Immature natural killer cell (primary cell): Measurements from ENCODE around the gene GHR. TPM values are rescaled to one million over a fixed set of nuclear protein-coding genes. Genes with fewer than 3 reads are reported as not detected.
"Not testable (repeated sequence)": the region's sequence is repeated elsewhere in the genome, so short reads cannot be mapped to it uniquely, and the experiment has no call there.

ENCODE experiments used
- DNase-seq, 3 donors: peaks; one replicate each; pipeline ENCODE4 v3.0.0; 2022; ENCODE audit warnings: mixed read lengths in 1 of 3
- H3K27ac Mint-ChIP-seq, 6 donors: one replicate each; pipeline ENCODE4 v1.8.0; 2020; ENCODE audit warnings: mixed read lengths in 6 of 6, mild to moderate bottlenecking in 5 of 6, inconsistent platforms in 4 of 6, moderate library complexity in 3 of 6
- H3K27me3 Mint-ChIP-seq, 3 donors: one replicate each; pipeline ENCODE4 v1.8.0; 2020 to 2021; ENCODE audit warnings: low read depth in 3 of 3, mild to moderate bottlenecking in 3 of 3, mixed read lengths in 3 of 3, moderate library complexity in 3 of 3, inconsistent platforms in 1 of 3
- H3K36me3 Mint-ChIP-seq, 3 donors: one replicate each; pipeline ENCODE4 v1.8.0; 2020; ENCODE audit warnings: mixed read lengths in 3 of 3, inconsistent platforms in 2 of 3, mild to moderate bottlenecking in 2 of 3
- H3K4me1 Mint-ChIP-seq, 2 donors: one replicate each; pipeline ENCODE4 v1.8.0; 2020; ENCODE audit warnings: inconsistent platforms in 2 of 2, mild to moderate bottlenecking in 2 of 2, mixed read lengths in 2 of 2, moderate library complexity in 1 of 2
- H3K4me3 Mint-ChIP-seq, 5 donors: one replicate each; pipeline ENCODE4 v1.8.0; 2020; ENCODE audit warnings: mild to moderate bottlenecking in 5 of 5, mixed read lengths in 5 of 5, inconsistent platforms in 3 of 5, moderate library complexity in 3 of 5
- H3K9me3 Mint-ChIP-seq, 6 donors: one replicate each; pipeline ENCODE4 v1.8.0; 2020; ENCODE audit warnings: mild to moderate bottlenecking in 6 of 6, mixed read lengths in 6 of 6, inconsistent platforms in 4 of 6, moderate library complexity in 3 of 6
- polyA plus RNA-seq, 3 donors: library from polyadenylated mRNA; unstranded; fragments of 300-500 nt; fragmentation: Illumina TruSeq; gene quantifications; one replicate each; pipeline ENCODE4 v1.2.3, GENCODE V29; 2021

GHR gene
- polyA plus RNA-seq, 3 donors from 2014 or later: not detected

GRCh38 chr5:42643360-42643759 lies 220.1 kb downstream of the GHR start:
- no peaks in the 10 kb centered on the region for H3K36me3 Mint-ChIP-seq
- no peaks in the 10 kb centered on the region for H3K4me1 Mint-ChIP-seq
- peaks cover 0 to 6% (median 5%) of the 10 kb centered on the region in 3 donors for H3K27me3 Mint-ChIP-seq
- no peak for DNase-seq
- H3K4me3 Mint-ChIP-seq: no peak overlapping the region
- no peaks in the 10 kb centered on the region for H3K9me3 Mint-ChIP-seq
- no peak overlapping the region for H3K27ac Mint-ChIP-seq

GRCh38 chr5:42645138-42645537 lies 221.9 kb downstream of the GHR start:
- no peaks in the 10 kb centered on the region for H3K9me3 Mint-ChIP-seq
- DNase-seq: no peak
- no peaks in the 10 kb centered on the region for H3K4me1 Mint-ChIP-seq
- no peak overlapping the region for H3K27ac Mint-ChIP-seq
- H3K36me3 Mint-ChIP-seq: no peaks in the 10 kb centered on the region
- peaks cover 0 to 6% (median 5%) of the 10 kb centered on the region in 3 donors for H3K27me3 Mint-ChIP-seq
- no peak overlapping the region for H3K4me3 Mint-ChIP-seq

GRCh38 chr5:42648036-42648435 lies 224.8 kb downstream of the GHR start:
- Mint-ChIP-seq H3K9me3 (no peaks in the 10 kb centered on the region), H3K4me3 (no peak overlapping the region), H3K4me1 (no peaks in the 10 kb centered on the region), H3K27me3 (peaks cover 0 to 2% (median 2%) of the 10 kb centered on the region in 3 donors), H3K27ac (no peak overlapping the region), H3K36me3 (no peaks in the 10 kb centered on the region)
- DNase-seq: no peak

GRCh38 chr5:42648915-42649314 lies 225.7 kb downstream of the GHR start:
- DNase-seq: no peak
- H3K9me3 Mint-ChIP-seq: no peaks in the 10 kb centered on the region
- no peak overlapping the region for H3K27ac Mint-ChIP-seq
- H3K4me3 Mint-ChIP-seq: no peak overlapping the region
- H3K27me3 Mint-ChIP-seq: peaks cover 0 to 2% (median 2%) of the 10 kb centered on the region in 3 donors
- H3K36me3 Mint-ChIP-seq: no peaks in the 10 kb centered on the region
- H3K4me1 Mint-ChIP-seq: no peaks in the 10 kb centered on the region

GRCh38 chr5:42650084-42650483 lies 226.8 kb downstream of the GHR start:
- Mint-ChIP-seq H3K4me1 (no peaks in the 10 kb centered on the region), H3K4me3 (no peak overlapping the region), H3K9me3 (no peaks in the 10 kb centered on the region), H3K36me3 (no peaks in the 10 kb centered on the region), H3K27me3 (peaks cover 0 to 2% (median 0%) of the 10 kb centered on the region in 3 donors), H3K27ac (no peak overlapping the region)
- DNase-seq: no peak

- H3K4me3 Mint-ChIP-seq: no peak overlapping the region
- H3K27me3 Mint-ChIP-seq: peaks cover 0 to 8% (median 0%) of the 10 kb centered on the region in 3 donors
- H3K4me1 Mint-ChIP-seq: no peaks in the 10 kb centered on the region
- H3K27ac Mint-ChIP-seq: no peak overlapping the region
- no peaks in the 10 kb centered on the region for H3K9me3 Mint-ChIP-seq
- H3K36me3 Mint-ChIP-seq: no peaks in the 10 kb centered on the region
- no peak for DNase-seq
These were observed 230.5 kb downstream of the GHR start for GRCh38 chr5:42653705-42654104.

- Mint-ChIP-seq H3K27me3 (peaks cover 0 to 8% (median 0%) of the 10 kb centered on the region in 3 donors), H3K27ac (no peak overlapping the region), H3K9me3 (no peaks in the 10 kb centered on the region), H3K4me1 (no peaks in the 10 kb centered on the region), H3K4me3 (no peak overlapping the region), H3K36me3 (no peaks in the 10 kb centered on the region)
- DNase-seq: no peak
These were observed 231.4 kb downstream of the GHR start for GRCh38 chr5:42654645-42655044.

GRCh38 chr5:42655982-42656650 lies 232.9 kb downstream of the GHR start:
- Mint-ChIP-seq H3K9me3 (peaks cover 0 to 1% (median 0%) of the 10 kb centered on the region in 6 donors), H3K36me3 (peaks cover 0 to 5% (median 0%) of the 10 kb centered on the region in 3 donors), H3K4me3 (no peak overlapping the region), H3K27ac (no peak overlapping the region), H3K27me3 (peaks cover 0 to 10% (median under 1%) of the 10 kb centered on the region in 3 donors), H3K4me1 (no peaks in the 10 kb centered on the region)
- no peak for DNase-seq

- H3K9me3 Mint-ChIP-seq: peaks cover 0 to 1% (median 0%) of the 10 kb centered on the region in 6 donors
- no peak overlapping the region for H3K27ac Mint-ChIP-seq
- H3K27me3 Mint-ChIP-seq: peaks cover 0 to 10% (median 2%) of the 10 kb centered on the region in 3 donors
- DNase-seq: no peak
- no peaks in the 10 kb centered on the region for H3K4me1 Mint-ChIP-seq
- no peak overlapping the region for H3K4me3 Mint-ChIP-seq
- peaks cover 0 to 5% (median 0%) of the 10 kb centered on the region in 3 donors for H3K36me3 Mint-ChIP-seq
These were observed 233.4 kb downstream of the GHR start for GRCh38 chr5:42656651-42657015.

GRCh38 chr5:42659869-42660268 lies 236.6 kb downstream of the GHR start:
- not testable (repeated sequence) for H3K9me3 Mint-ChIP-seq, H3K4me1 Mint-ChIP-seq, H3K4me3 Mint-ChIP-seq, H3K27ac Mint-ChIP-seq, DNase-seq, H3K27me3 Mint-ChIP-seq, H3K36me3 Mint-ChIP-seq

GRCh38 chr5:42665857-42666256 lies 242.6 kb downstream of the GHR start:
- Mint-ChIP-seq H3K27me3 (peaks cover 2% of the 10 kb centered on the region in 3 donors), H3K9me3 (no peaks in the 10 kb centered on the region), H3K36me3 (peaks cover 0 to 3% (median 0%) of the 10 kb centered on the region in 3 donors), H3K27ac (no peak overlapping the region), H3K4me1 (no peaks in the 10 kb centered on the region), H3K4me3 (no peak overlapping the region)
- no peak for DNase-seq

- Mint-ChIP-seq H3K9me3 (no peaks in the 10 kb centered on the region), H3K4me1 (no peaks in the 10 kb centered on the region), H3K4me3 (no peak overlapping the region), H3K36me3 (no peaks in the 10 kb centered on the region), H3K27ac (no peak overlapping the region), H3K27me3 (peaks cover 0 to 4% (median 2%) of the 10 kb centered on the region in 3 donors)
- DNase-seq: no peak
These were observed 243.6 kb downstream of the GHR start for GRCh38 chr5:42666869-42667268.

GRCh38 chr5:42668254-42668653 lies 245.0 kb downstream of the GHR start:
- Mint-ChIP-seq H3K4me3 (no peak overlapping the region), H3K9me3 (no peaks in the 10 kb centered on the region), H3K4me1 (no peaks in the 10 kb centered on the region), H3K27me3 (peaks cover 0 to 5% (median 2%) of the 10 kb centered on the region in 3 donors), H3K36me3 (no peaks in the 10 kb centered on the region), H3K27ac (no peak overlapping the region)
- no peak for DNase-seq

- no peaks in the 10 kb centered on the region for H3K36me3 Mint-ChIP-seq
- peaks cover 6 to 7% of the 10 kb centered on the region in 2 donors for H3K4me1 Mint-ChIP-seq
- no peaks in the 10 kb centered on the region for H3K9me3 Mint-ChIP-seq
- no peak overlapping the region for H3K27ac Mint-ChIP-seq
- no peak overlapping the region for H3K4me3 Mint-ChIP-seq
- peaks cover 0 to 5% (median 2%) of the 10 kb centered on the region in 3 donors for H3K27me3 Mint-ChIP-seq
- DNase-seq: no peak
These were observed 249.7 kb downstream of the GHR start for GRCh38 chr5:42672925-42673324.

- DNase-seq: no peak
- Mint-ChIP-seq H3K4me1 (peaks cover 6 to 7% of the 10 kb centered on the region in 2 donors), H3K27me3 (peaks cover 0 to 5% (median 0%) of the 10 kb centered on the region in 3 donors), H3K36me3 (no peaks in the 10 kb centered on the region), H3K4me3 (no peak overlapping the region), H3K9me3 (no peaks in the 10 kb centered on the region), H3K27ac (no peak overlapping the region)
These were observed 252.4 kb downstream of the GHR start for GRCh38 chr5:42675602-42676001.
